Measurements from ENCODE around the gene SEMA5B.

The SEMA5B gene

DNA sequence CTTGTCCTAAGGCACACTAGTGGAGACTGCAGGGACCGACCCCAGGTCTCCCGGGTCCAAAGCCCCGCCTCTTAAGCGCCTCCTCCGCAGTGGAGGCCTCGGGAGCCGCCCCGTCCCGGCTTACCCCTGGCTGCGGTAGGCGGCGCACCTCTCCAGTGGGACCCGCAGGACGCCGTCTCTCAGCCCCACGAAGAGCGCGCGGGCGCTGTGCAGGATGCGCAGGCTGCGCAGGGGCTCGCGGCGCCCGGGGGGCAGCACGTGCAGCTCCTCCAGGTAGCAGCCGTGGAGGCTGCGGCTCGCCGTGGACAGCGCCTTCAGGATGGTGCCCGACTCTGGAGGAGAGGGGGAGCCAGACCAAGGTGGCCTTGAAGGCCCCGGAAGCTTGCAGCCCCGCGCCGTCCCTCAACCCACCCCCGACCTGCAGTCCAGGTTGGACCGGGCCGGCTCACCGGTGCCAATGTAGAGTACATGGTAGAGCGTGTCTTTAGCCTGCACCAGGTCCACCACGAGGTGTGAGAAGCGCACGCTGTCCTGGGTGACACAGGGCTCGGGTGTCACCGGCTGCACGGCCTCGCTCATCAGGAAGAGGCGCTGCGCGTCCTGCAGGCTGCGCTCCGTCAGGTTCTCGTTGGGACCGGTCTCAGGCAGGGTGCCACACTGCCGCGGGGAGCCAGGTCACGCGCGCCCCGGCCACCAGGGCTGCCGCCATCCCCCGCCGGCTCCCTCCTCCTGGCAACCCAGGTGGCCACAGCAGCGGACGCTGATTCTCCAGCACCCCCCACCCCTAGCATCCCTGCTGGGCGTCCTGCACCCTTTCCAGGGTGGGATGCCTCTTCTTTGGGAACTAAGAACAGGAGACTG lies 105.5 kb downstream of the SEMA5B start:
- peak; percentile 52 to 69 for DNase-seq

DNA sequence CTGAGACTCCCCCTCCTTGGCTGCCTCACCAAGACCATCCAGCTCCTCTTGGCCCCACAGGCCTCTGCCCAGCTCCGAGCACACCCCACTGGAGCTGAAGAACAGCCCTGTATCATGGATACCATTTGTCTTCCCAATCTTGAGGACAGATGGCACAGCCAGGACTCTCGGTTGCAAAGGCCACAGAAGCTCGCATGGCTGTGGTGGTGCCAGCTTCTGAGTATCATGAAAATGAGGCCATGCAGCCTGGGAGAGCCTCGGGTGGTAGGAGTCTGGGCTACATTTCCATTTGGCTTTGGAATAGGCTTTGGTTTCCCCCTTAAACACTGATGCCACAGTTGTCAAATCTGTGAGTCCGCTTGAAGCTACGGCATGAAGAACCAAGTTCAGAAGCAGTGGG lies 106.6 kb downstream of the SEMA5B start:
- no peak for DNase-seq

DNA sequence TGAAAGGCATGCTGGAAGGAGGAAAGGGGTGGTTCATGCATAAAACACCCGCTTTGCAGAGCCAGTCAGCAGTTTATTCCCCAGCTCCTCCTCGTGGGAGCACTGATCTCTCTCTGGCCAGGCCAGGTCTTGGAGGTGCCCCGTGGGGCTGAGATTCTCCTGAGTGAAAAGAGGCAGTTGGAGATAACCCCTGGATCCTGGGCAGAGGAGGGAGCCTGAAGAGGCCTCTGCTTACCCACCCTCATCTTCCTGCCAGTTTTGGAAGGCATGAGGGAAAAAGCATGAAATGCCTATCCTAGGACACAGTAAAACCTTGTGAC lies 108.3 kb downstream of the SEMA5B start:
- DNase-seq, result no peak

DNA sequence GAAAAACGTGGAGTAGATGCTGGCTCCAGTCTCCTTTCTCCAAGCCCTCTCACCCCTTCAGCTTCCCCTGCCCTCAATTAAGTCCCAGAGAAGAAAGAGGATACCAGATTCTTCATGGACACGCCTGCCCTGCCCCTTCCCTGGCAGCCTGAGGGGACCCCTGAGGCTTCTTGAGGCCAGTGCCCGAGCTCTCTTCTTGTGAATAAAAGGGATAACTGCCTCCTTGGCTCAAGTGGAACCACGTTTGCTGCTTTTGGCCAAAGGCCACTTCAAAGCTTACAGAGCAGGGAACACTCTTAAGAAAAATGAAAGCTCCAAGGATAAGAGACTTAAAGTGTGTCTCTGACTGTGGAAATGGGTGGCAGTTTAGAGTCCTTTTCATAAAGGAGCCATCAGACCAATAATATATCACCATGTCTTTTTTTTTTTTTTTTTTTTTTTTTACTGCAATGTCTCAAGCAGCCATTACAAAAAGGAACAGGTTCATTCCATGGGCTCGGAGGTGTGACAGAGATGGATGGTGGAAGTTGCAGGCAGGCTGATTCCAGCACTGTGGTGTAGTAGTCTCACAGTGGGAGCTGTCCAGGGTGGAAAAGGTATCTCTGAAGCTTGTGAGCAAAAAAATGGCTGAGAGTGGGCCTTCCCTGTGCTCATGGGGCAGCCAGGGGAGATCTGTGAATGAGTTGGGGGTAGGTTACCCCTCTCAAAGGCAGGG lies 108.8 kb downstream of the SEMA5B start:
- no peak for DNase-seq

DNA sequence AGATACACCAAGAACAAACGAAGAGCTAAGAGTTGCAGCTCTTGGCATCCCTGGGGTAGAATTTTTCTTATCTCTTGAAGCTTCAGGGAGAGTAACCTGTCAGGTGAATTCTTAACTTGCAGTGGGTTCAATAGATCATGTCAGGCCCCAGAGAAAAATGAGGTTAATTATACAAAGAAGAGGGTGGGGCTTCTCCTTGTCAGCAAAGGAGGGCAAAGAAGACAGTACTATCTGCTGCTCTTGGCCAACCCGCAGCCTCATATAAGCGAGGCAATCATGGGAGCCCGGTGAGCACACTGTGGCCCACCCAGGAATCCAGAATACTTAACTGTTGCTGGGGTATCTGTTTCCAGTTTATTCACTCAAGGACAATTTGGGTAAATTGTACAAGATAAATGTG lies 110.2 kb downstream of the SEMA5B start:
- no peak for DNase-seq

DNA sequence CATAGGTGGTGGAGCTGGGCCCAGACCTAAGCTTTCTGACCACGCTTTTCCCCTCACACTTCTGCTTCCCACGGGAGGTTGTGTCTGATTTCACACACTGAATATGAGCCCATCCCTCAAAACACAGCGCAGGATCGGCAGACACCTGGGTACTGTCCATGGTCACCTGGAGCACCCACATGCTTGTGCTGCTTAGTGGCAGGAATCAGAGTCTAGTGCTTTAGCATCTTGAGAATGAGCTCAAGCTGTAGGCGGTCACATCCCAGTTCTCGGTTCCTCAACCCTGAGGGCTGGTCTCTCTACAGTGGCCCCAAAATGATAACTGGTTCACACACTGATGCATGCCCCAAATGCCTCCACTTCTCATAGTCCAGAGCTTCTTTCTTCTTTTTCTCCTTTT lies 111.0 kb downstream of the SEMA5B start:
- DNase-seq, result no peak

DNA sequence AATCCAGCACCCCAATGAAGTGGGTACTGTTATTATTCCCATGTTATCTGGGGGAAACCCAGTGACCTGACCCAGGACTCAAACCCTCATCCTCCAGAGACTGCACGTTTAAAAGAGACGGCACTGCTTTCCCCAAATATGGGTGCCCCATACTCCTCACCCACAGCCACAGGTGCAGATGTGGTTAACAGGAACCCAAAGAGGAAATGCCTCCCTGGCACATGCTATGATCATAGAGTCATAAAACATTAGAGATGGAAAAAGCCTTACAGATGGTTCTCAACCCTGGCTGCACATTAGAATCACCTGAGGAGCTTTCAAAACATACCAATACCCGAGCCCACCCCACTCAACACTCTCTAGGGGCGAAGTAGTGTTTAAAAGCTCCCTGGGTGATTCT lies 111.5 kb downstream of the SEMA5B start:
- DNase-seq, result no peak

DNA sequence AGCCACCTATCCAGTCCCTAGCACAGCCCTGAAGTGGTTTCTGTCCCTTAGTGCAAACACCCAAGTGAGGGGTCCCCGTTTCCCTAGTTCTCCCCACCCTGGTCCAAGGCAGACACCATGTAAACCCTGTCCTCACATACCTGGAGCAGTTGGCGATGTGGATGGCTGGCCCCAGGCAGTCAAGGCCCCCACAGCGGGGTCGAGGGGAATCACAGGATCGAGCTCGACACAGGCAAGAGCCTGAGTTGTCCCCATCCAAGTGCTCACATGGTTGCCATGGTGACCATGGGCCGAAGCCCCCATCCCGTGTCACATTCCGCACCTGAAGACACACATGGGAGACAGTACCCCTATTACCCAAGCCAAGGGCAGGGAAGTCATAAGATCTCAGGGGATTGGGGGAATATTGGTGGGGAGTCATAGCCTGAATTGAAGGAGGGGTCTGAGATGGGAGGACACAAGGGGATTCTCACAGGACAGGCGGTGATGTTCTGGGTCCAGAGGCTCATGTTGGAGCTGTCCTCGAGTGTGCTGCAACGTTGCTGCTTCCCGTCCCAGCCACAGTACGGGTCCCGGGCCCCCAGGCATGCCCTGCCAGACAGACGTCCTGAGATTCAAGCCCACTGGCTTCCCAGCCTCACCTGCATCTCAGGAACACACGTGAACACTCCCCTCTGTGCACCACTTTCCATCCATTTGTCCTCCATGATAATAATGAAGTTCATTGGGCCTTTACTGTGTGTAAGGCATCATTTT lies 112.1 kb downstream of the SEMA5B start:
- no peak for DNase-seq

DNA sequence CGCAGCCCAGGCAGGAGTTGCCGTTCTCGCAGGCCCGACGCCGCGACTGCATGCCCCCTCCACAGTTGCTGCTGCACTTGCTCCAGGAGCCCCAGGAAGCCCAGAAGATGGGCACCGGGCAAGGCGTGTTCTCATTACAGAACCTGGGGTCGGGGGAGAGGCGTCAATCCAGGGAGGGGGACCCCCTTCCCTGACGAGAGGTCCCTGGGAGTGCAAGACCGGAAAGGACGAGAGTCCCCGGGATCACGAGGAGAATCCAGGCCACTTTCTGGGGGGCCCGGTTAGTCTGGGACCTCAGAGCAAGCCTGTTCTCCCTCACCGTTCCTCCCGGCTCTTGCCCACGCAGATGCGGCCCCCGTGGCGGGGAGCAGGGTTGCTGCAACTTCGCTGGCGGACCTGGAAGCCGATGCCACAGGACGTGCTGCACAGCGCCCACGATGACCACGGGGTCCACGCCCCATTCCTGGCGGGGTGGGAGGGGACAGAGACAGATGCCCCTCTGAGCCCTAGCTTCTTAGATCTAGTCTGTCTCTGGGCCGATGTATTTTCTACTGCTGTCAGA lies 113.9 kb downstream of the SEMA5B start:
- DNase-seq, result no peak

DNA sequence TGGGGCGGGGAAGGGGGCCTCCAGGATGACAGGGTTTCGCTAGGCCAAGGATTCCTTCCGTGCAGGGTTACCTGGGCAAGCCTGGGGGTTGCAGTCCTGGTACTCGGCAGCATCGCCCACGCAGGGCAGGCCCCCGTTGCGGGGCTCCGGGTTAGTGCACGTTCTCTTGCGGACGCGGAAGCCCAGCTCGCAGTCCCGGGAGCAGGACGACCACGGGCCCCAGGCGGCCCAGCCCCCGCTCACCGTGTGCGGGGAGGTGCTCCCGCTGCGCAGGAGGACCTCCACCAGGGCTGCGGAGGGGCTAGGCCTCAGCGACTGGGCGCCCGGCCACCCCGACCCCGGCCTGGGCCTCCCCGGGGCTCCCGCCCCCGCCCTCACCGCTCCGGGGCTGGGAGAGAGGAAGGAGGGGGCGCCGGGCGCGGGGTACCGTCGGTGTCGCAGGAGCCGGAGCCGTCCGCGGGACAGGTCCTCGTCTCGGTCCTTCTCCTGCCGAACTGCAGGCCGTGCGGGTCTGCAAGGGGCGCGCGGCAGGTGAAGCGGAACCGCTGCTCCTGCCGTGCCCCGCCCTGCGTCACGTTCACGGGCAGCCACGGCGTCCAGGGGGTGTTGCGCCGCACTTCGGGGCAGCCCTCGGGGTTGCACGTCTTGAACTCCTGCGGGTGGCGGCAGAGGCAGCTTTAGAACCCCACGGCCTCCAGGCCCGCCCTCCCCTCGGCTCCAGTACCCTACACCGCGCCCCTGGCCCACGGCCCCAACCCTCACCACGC lies 114.6 kb downstream of the SEMA5B start:
- DNase-seq, result no peak

DNA sequence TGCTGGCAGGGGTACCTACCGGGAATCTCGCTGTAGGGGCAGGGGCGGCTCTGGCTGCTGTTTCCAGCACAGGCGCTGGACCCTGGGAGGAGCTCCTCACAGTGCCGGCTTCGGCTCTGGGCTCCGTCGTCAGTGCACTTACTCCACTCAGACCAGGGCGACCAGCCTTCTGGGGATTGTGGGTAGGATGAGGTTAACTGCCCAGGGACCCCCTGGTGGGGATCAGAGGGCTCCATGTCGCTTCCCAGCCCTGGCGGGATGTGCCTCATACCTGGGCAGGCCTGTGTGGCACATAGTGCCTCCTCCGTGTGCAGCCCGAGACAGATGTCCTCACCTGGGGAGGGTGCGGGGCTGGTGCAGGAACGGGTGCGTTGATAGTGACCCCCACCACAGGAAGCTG lies 115.7 kb downstream of the SEMA5B start:
- no peak for DNase-seq

DNA sequence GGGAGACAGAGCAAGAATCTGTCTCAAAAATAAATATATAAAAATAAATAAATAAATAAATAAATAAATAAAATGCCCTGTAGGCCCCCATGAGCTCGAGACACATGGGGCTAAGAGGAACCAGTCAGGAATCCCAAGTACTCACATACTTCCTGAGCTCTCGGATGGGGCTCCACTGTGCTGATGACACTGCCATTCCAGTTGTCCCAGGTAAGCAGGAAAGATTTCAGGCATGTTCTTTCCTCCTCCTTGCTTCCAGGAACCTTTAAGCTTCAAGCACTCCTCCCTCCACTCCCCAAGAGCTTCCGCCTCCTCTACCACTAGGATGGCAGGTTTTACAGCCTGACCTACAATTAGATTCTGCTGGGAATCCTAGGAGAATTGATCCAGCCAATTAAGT lies 119.3 kb downstream of the SEMA5B start:
- DNase-seq, result no peak

DNA sequence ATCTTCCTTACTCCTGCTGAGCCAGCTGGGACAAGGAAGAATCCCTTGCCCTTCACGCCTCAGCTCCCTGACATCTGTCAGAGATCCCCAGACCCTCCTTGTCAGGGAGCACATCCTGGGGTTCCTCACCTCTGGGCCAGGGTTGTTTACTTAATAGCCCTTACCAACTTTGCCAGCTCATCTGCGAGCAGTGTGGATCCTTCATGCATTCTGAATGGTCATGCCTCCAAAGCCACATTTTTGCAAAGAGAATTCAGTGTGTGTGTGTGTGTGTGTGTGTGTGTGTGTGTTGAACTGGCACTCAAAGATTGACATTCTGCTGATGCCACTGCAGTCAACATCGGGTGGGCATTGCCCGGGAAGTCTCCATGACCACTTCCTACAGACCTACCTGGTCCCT lies 120.1 kb downstream of the SEMA5B start:
- DNase-seq, result no peak

DNA sequence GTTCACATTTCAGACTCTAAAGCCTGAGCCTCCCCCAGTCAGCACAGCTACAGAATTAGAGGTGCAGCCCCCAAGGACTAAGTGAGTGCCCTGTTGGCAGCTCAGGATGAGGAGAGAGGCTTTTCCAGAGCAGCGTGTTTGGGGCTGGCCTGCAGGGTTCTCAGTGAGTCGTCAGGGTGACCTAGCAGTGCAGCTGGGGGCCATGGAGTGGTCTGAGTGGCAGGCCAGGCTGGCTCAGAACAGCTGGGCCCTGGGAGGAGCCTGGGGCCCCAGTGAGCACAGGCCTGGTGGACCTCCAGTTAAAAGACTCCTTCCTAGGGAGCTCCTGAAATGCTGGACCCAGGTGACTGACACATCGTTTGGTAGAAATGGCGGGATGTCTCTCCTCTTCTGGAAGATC lies 124.4 kb downstream of the SEMA5B start:
- DNase-seq, result no peak

DNA sequence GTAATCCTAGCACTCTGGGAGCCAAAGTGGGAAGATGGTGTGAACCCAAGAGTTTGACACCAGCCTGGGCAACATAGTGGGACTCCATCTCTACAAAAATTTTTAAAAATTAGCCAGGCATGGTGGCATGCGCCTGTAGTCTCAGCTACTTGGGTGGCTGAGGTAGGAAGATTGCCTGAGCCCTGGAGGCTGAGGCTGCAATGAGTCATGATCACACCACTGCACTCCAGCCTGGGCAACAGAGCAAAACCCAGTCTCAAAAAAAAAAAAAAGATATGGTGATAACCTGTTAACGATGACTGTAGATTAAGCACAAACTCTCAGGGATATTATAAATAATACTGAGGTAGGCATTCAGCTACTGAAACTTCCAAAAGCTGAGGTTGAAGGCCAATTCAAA lies 125.2 kb downstream of the SEMA5B start:
- DNase-seq, result no peak

DNA sequence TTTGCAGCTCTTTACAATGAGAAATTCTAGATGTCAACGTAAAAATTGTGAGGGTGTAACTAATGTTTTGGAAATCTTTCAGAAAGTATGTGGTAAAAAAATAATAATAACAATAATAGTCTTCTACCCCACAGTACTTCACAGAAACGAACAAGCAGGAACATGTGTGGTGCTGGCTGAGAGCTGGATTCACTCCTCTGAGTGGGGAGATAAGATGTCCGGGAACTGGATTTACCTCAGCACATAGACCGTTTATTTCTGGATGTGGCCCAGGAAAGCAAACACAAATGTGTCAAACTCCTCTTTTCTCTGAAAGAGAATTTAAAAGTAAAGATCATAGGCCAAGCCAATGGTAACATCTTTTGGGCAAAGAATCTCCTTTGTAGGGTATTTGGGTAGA lies 129.3 kb downstream of the SEMA5B start:
- DNase-seq, result no peak

DNA sequence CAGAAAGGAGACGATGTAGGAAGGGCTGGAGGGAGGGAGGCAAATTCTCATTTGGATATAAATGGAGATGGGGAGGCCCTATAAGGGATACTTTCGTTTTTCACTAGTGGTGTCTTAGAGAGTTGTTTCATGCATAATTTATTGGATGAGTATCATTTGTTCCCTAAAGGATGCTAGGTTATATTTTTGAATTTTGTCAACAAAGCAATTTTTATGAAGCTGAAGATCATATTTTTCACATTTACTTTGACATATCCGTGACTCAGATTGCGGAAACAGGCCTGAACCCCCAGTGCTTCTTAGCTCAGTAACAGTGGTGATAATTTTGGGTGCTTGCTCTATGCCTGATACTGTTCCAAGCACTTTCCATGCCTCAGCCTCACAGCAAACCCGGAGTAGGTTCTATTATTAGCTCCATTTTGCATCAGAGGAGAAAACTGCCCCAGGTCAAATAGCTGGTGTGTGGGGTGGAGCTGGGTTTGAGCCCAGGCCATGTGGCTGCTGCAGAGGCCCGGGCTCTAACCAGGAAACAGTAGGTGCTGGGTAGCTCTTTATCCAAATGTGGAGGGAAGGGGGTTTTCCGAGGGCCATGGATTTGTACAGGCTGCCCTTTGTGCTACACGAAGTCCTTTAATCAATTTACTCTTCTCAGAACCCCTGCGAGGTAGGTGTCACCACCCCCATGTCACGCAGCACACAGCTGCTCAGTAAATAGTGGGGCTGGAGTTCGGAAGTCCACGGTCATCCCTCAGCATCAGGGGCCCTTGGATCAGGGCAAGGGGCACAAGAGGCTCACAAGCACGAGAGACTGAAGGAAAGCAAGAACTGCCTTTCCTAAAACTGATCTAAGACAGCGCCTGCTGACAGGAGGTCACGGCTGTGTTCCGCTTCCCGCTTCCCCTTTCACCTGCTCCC lies 133.6 kb downstream of the SEMA5B start:
- DNase-seq, result no peak

DNA sequence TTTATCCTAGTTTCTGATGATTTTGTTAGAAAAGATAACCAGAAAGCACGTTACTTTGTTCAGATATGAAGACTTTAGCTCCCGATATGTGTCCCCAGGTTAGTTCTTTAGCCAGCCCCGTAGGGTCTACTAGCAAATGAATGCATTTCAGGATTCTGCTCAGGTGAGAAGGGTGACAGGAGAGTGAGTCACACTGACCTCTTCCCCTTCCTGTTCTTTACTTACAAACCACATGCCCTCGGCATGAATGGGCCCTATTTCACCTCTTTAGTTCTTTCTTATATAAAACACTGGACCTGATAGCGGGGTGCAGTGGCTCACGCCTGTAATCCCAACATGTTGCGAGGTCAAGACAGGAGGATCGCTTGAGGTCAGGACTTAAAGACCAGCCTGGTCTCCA lies 134.3 kb downstream of the SEMA5B start:
- no peak for DNase-seq

DNA sequence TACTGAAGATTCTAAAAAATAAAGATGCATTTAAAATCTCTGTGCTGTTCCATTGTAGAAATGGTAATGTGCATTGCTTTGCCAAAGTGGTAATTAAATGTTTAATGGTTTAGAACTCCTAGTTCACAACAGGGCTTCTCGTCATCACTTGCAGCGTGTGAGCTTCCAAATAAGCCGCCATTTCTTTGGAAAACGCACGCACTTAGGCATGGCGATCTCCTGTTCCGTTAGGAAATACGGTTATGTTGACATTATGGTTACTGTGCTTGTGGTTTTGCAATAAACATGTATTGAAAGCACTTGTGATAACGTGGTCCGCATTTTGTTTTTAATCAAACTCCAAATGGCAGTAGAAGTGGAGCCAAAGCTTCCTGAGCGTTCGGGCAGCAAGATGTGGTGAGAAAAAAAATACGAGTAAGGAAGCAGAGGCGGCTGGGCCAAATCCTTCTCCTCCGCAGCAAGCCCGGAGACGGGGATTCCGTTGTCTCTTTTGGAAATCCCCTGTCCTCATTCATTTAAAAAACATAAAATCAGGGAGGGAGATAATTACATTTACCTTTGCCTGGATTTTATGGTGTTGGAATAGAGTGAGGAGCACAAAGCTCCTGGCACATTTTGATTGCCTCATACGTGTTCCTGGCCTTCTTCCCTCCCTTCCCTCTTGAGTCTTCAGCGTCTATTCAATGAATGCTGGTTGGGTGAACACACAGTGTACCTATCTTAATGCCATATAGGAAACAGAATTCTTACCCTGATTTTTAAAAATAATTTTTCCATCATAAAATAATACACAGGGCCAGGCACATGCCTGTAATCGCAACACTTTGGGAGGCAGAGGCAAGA lies 135.2 kb downstream of the SEMA5B start:
- no peak for DNase-seq

DNA sequence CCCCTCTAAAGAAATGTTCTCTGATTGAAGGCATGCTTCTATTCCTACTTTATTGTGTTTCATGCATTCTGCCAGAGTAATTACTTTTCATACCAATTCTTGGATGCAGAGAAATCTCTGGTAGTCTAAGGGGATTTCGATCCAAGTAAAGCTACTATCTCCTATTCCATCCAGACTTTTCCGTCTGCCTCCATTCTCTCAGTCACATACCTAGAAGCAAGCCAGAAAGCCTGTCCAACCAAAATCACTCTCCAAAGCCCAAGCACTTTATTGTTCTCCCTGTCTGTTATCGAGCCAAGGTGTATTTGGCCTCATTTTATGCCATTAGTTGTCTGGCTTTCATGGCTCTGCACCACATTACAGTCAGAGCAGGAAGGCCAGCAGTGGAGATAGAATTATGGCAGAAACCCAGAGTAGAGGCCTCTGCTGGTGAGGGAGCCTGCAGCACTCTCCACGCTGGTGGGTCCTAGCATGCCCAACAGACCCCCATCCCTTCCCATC lies 136.8 kb downstream of the SEMA5B start:
- DNase-seq, result no peak

All from activated T-cell treated with anti-CD3 and anti-CD28 coated beads, Interleukin-2, amount 50 U/mL, for 48 hours (primary cell).